Endodermal cell (in vitro differentiated cells): Measurements from ENCODE around the gene C19orf67. TPM values are rescaled to one million over a fixed set of nuclear protein-coding genes. Genes with fewer than 3 reads are reported as not detected.

Experiments
- DNase-seq: peaks from one replicate; pipeline ENCODE4 v3.0.0-alpha.2; 2017
- H3K27ac ChIP-seq: 2 replicates; pipeline ENCODE4 v1.5.1; 2013; ENCODE audit warnings: mild to moderate bottlenecking, low read depth, low read length, moderate library complexity
- H3K27me3 ChIP-seq: 2 replicates; pipeline ENCODE4 v1.6.1; 2013; ENCODE audit warnings: mild to moderate bottlenecking, low read length, moderate library complexity; ENCODE audit not compliant: insufficient read depth, control insufficient read depth, poor library complexity, severe bottlenecking
- H3K36me3 ChIP-seq: 2 replicates; pipeline ENCODE4 v1.7.0; 2013; ENCODE audit warnings: mild to moderate bottlenecking, low read length, moderate library complexity; ENCODE audit not compliant: control insufficient read depth, insufficient read depth
- H3K4me1 ChIP-seq: one replicate; pipeline ENCODE4 v1.7.0; 2013; ENCODE audit warnings: low read length; ENCODE audit not compliant: control insufficient read depth, insufficient read depth
- H3K4me3 ChIP-seq: 2 replicates; pipeline ENCODE4 v1.5.1; 2013; ENCODE audit warnings: mild to moderate bottlenecking, low read length, moderate library complexity
- H3K9ac ChIP-seq: 2 replicates; pipeline ENCODE4 v1.6.1; 2013; ENCODE audit warnings: mild to moderate bottlenecking, low read length, moderate library complexity; ENCODE audit not compliant: poor library complexity, severe bottlenecking; ENCODE audit errors: extremely low read depth
- H3K9me3 ChIP-seq: 2 replicates; pipeline ENCODE4 v1.6.1; 2013; ENCODE audit warnings: mild to moderate bottlenecking, low read length, moderate library complexity; ENCODE audit not compliant: control insufficient read depth
- H3K27ac Mint-ChIP-seq: 2 replicates; pipeline ENCODE4 v1.8.0; 2020; ENCODE audit warnings: mixed read lengths
- H3K27me3 Mint-ChIP-seq: 2 replicates; pipeline ENCODE4 v1.8.0; 2021; ENCODE audit warnings: mild to moderate bottlenecking, mixed read lengths; ENCODE audit not compliant: insufficient read depth
- H3K36me3 Mint-ChIP-seq: 2 replicates; pipeline ENCODE4 v1.8.0; 2020; ENCODE audit warnings: low read depth, mixed read lengths
- H3K4me1 Mint-ChIP-seq: 2 replicates; pipeline ENCODE4 v1.8.0; 2020; ENCODE audit warnings: mixed read lengths
- H3K4me3 Mint-ChIP-seq: 2 replicates; pipeline ENCODE4 v1.8.0; 2020; ENCODE audit warnings: mild to moderate bottlenecking, moderate library complexity, mixed read lengths
- H3K9me3 Mint-ChIP-seq: 2 replicates; pipeline ENCODE4 v1.8.0; 2020; ENCODE audit warnings: mild to moderate bottlenecking, mixed read lengths
- WGBS, 2 experiments: methylation state at CpG; one replicate each; pipeline versions ENCODE4 v1.1.5 to v1.1.7; 2013; ENCODE audit warnings: missing lambda C conversion rate in 2 of 2, mixed read lengths in 1 of 2; ENCODE audit not compliant: insufficient coverage in 1 of 2, insufficient read length in 1 of 2; 5-methylcytosine and 5-hydroxymethylcytosine counted together
- total RNA-seq, 2 donors: library from RNA; stranded (reverse); fragmentation: NEBNext Ultra II Directional in 1 of 2; extraction: Animal tissue kit (Norgen Biotek cat#: 25700) in 1 of 2; gene quantifications; 2 replicates in 1 of 2; 3 replicates in 1 of 2; pipeline ENCODE4 v1.2.1, GENCODE V29; 2021
- TF ChIP-seq, protein P1 (sequence below): fragments of 200-600 bp; sonication (generic); conservative IDR thresholded peaks from 2 replicates; pipeline ENCODE4 v1.5.0; 2021; ENCODE audit warnings: antibody characterized with exemption, mild to moderate bottlenecking

The C19orf67 gene
- total RNA-seq, 2 donors from 2014 or later = 0.73 to 1.1 TPM

DNA sequence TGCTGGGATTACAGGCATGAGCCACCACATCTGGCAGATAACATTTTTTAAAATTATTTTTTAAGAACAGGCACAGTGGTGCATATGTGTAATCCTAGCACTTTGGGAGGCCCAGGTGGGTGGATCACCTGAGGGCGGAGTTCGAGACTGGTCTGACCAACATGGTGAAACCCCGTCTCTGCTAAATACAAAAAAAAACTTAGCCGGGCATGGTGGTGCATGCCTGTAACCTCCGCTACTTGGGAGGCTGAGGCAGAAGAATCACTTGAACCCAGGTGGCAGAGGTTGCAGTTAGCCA is 23.1 kb downstream of the C19orf67 start:
- H3K4me3 ChIP-seq = no peak overlapping the region
- no peak for DNase-seq
- H3K9me3 ChIP-seq = no peaks in the 10 kb centered on the region
- Mint-ChIP-seq H3K36me3 (no peaks in the 10 kb centered on the region), H3K4me1 (no peaks in the 10 kb centered on the region), H3K4me3 (no peak overlapping the region), H3K27me3 (peaks cover 32% of the 10 kb centered on the region), H3K27ac (no peak overlapping the region), H3K9me3 (no peaks in the 10 kb centered on the region)
- no peaks in the 10 kb centered on the region for H3K36me3 ChIP-seq
- H3K27ac ChIP-seq = no peak overlapping the region
- H3K27me3 ChIP-seq = peaks cover 22% of the 10 kb centered on the region
- H3K9ac ChIP-seq = no peak overlapping the region
- H3K4me1 ChIP-seq = no peaks in the 10 kb centered on the region
- TF ChIP-seq, protein P1, sequence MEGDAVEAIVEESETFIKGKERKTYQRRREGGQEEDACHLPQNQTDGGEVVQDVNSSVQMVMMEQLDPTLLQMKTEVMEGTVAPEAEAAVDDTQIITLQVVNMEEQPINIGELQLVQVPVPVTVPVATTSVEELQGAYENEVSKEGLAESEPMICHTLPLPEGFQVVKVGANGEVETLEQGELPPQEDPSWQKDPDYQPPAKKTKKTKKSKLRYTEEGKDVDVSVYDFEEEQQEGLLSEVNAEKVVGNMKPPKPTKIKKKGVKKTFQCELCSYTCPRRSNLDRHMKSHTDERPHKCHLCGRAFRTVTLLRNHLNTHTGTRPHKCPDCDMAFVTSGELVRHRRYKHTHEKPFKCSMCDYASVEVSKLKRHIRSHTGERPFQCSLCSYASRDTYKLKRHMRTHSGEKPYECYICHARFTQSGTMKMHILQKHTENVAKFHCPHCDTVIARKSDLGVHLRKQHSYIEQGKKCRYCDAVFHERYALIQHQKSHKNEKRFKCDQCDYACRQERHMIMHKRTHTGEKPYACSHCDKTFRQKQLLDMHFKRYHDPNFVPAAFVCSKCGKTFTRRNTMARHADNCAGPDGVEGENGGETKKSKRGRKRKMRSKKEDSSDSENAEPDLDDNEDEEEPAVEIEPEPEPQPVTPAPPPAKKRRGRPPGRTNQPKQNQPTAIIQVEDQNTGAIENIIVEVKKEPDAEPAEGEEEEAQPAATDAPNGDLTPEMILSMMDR = no peak
- 92 to 93% methylated on average over 5 of the region's 5 CpGs for WGBS, 2 experiments

- no peaks in the 10 kb centered on the region for H3K9me3 Mint-ChIP-seq
- H3K4me3 Mint-ChIP-seq = no peak within 1 kb of the TSS
- TF ChIP-seq, protein P1 = no peak
- Histone ChIP-seq H3K36me3 (no peaks in the 10 kb centered on the region), H3K4me3 (no peak within 1 kb of the TSS), H3K4me1 (no peaks in the 10 kb centered on the region), H3K27ac (no peak within 1 kb of the TSS), H3K9ac (no peak within 1 kb of the TSS), H3K9me3 (no peaks in the 10 kb centered on the region), H3K27me3 (peaks cover 24% of the 10 kb centered on the region)
- no peak for DNase-seq
- H3K27me3 Mint-ChIP-seq = peaks cover 35% of the 10 kb centered on the region
- H3K27ac Mint-ChIP-seq = no peak within 1 kb of the TSS
- no peaks in the 10 kb centered on the region for H3K4me1 Mint-ChIP-seq
- WGBS, 2 experiments = 88 to 90% methylated on average over 9 to 19 of the region's 19 CpGs
- no peaks in the 10 kb centered on the region for H3K36me3 Mint-ChIP-seq
Measured at GRCh38 chr19:14061751-14062557, 23.6 kb downstream of the C19orf67 start, which contains the start of gene PALM3. TSS of gene PALM3 (minus strand) at chr19:14062076. CDS start at chr19:14061980, 96 bp downstream.

DNA sequence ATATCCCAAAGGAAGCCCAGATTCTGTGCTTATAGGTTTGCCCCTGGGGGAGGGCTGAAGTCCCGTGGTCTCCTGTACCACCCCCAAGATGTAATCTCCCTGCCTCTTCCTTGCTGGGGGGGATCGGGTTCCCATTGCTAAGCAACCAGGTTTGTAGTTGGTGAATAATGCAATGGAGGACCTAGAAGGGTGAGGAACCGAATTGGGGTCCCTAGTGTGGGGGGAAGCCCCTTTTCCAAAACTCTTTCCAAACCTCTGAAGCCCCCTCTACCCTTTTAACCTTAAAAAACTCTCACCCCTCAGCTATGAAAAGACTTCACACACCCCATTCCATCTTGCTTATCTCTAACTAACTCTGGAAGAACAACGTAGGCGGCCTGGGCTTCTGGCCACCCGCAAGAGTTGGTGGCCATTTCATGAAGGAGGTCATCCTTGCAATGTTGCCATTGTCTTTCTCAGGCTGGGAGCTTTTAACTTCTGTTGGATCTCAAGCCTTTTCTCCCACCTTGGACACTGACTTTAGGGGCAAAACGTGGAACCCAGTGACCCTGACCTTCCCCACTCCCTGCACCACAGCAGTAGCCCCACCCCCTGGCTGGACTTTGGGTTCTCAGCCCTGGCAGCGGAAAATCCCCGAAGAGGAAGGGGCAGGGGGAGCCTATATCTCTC is 24.4 kb downstream of the C19orf67 start:
- no peak overlapping the region for H3K4me3 Mint-ChIP-seq
- H3K36me3 ChIP-seq = no peaks in the 10 kb centered on the region
- no peaks in the 10 kb centered on the region for H3K4me1 ChIP-seq
- peaks cover 43% of the 10 kb centered on the region for H3K27me3 Mint-ChIP-seq
- no peaks in the 10 kb centered on the region for H3K9me3 Mint-ChIP-seq
- H3K27ac Mint-ChIP-seq = no peak overlapping the region
- no peak for DNase-seq
- WGBS, 2 experiments = 79 to 89% methylated on average over 3 to 8 of the region's 9 CpGs
- no peak overlapping the region for H3K4me3 ChIP-seq
- no peaks in the 10 kb centered on the region for H3K36me3 Mint-ChIP-seq
- H3K9ac ChIP-seq = no peak overlapping the region
- no peaks in the 10 kb centered on the region for H3K4me1 Mint-ChIP-seq
- H3K27ac ChIP-seq = no peak overlapping the region
- H3K27me3 ChIP-seq = peaks cover 32% of the 10 kb centered on the region
- no peaks in the 10 kb centered on the region for H3K9me3 ChIP-seq
- TF ChIP-seq, protein P1 = no peak
